Measurements from ENCODE around the gene TMEM80.

- TF ChIP-seq CTCF (conservative IDR thresholded peaks at IDR 0.05; ENCODE audit: low read length), result no peak
- no peak for TF ChIP-seq EZH2phosphoT487 (IDR thresholded peaks at IDR 0.05; ENCODE audit: borderline replicate concordance)
These were observed 7.1 kb downstream of the TMEM80 start for GRCh38 chr11:702462-703461.
